HG02981 (cell line): ENCODE data around the gene TPRN.

Experiments used
- ATAC-seq: cut with Tn5 transposase; IDR thresholded peaks from one replicate; pipeline ENCODE4 v1.9.1; 2021; ENCODE audit warnings: mild to moderate bottlenecking, moderate library complexity; ENCODE audit not compliant: unreplicated experiment

TPRN gene

DNA sequence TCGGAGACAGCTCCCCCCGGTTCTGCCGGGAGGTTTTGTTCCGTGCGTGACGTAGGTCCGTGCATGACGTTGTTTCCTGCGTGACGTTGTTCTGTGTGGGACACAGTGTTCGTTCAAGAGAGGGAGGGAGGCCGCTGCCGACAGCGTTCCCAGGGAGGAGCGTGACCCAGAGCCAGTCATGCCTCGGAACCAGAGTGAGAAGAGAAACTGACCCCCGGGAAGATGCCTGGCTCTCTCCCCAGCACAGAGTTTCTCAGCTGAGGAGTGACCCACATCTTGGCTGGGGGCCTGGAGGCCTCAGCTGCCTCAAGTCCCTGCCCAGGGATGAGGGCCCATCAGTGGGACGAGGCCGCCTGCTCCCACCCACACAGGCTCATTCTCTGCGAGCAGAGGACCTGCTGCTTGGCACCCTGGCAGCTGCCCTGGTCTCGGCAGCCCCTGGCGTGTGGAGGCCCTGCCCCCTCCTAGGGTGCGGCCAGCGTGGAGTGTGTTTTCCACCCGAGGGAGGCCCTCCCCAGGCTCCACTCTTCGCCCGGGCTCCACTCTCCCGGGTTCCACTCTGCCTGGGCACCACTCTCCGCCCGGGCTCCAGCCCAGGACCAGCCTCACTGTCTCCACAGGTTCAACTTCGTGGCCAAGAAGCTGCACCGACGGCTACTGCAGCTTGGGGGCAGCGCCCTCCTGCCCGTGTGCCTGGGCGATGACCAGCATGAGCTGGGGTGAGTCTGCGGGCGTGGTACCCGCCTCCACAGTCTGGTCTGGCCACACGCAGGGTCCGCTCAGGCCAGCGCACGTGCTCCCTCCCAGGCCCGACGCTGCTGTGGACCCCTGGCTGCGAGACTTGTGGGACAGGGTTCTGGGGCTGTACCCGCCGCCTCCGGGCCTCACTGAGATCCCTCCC is 12.9 kb upstream of the TPRN start:
- no peak for ATAC-seq

DNA sequence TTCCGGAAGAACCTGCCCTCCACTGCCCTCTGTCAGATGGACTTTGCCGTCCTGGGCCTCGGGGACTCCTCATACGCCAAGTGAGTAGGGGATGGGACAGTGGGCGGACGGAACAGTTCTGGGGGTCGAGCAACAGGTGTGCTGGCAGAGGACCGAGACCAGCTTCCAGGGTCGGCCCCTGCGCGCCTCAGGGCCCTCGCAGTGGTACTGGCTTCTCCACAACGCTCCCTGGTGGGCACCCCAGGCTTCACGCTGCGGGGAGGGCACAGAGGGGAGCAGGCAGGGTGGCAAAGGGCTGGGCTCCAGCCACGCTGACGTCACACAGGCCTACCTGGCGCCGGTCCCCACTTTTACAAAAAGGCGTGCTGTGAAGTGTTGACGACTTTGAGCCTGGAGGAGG is 12.0 kb upstream of the TPRN start:
- ATAC-seq = no peak

DNA sequence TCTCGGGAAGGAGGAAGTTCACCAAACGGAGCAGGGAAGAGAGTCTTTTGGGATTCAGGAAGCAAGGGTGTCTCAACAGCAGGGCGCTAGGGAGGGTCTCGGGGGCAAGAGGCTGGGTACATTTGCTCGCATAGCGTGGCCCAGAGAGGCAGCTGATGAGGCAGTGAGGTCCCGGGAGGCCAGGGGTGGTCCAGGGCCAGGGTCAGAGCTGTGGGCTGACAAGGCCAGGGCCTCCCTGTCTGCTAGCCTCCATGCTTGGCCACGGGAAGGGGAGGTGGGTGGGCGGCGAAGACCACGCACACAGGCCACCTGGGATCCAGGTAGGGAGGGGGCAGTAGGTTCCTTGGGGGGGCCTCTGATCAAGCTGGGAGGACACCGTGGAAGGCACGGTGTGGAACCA is 11.0 kb upstream of the TPRN start:
- no peak for ATAC-seq

- no peak for ATAC-seq
These were observed 6.1 kb upstream of the TPRN start for GRCh38 chr9:137206602-137207001.

DNA sequence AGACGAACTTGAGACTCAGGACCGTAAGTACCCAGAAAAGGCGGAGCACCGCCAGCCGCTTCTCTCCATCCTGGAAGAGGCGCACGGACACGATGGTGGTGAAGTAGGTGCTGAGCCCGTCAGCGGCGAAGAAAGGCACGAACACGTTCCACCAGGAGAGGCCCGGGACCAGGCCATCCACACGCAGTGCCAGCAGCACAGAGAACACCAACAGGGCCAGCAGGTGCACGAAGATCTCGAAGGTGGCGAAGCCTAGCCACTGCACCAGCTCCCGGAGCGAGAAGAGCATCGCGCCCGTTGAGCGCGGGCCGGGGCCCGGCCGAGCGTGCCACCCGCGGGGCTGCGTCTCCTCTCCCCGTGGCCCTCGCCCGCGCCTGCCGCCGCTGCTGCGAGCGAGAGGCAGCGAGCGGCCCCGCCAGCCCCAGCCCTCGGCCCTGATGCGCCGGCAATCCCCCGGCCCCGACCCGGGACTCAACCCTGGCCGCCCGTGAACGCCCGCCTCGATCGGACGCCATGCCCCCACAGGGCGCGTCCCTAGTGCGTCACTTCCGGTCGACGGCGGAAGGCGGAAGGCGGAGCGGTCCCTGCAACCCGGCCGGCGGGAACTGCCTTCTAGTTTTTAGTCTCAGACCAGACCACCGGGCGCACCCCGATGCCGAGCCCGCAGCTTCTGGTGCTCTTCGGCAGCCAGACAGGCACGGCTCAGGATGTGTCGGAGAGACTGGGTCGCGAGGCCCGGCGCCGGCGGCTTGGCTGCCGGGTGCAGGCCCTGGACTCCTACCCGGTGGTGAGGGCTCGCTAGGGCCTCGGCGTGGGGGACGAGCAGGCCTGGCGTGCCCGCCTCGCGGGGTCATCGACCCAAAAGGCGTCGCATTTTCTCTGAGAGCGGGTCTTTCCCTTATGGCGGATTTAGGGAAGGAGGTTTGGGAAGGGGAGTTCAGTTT is 4.9 kb upstream of the TPRN start, which contains the start of the genes NDOR1 and TMEM203:
TSS of gene NDOR1 (plus strand) at position 575 of the 944 bp plus-strand sequence. CDS start at position 653, 78 bp downstream.
TSS of gene TMEM203 (minus strand) at position 523 of the 944 bp plus-strand sequence. CDS start at position 289, 234 bp downstream.
- ATAC-seq = peak; percentile 38

GRCh38 chr9:137204731-137205125 is 4.2 kb upstream of the TPRN start:
- no peak for ATAC-seq

GRCh38 chr9:137202966-137203365 is 2.4 kb upstream of the TPRN start:
- ATAC-seq = no peak

GRCh38 chr9:137201205-137201868 is 796 bp upstream of the TPRN start:
- no peak for ATAC-seq

- ATAC-seq = no peak
These were observed 975 bp downstream of the TPRN start for GRCh38 chr9:137199411-137200121.

- no peak for ATAC-seq
These were observed 1.6 kb downstream of the TPRN start for GRCh38 chr9:137198902-137199283.

- ATAC-seq = no peak
These were observed 2.3 kb downstream of the TPRN start for GRCh38 chr9:137198051-137198901.

DNA sequence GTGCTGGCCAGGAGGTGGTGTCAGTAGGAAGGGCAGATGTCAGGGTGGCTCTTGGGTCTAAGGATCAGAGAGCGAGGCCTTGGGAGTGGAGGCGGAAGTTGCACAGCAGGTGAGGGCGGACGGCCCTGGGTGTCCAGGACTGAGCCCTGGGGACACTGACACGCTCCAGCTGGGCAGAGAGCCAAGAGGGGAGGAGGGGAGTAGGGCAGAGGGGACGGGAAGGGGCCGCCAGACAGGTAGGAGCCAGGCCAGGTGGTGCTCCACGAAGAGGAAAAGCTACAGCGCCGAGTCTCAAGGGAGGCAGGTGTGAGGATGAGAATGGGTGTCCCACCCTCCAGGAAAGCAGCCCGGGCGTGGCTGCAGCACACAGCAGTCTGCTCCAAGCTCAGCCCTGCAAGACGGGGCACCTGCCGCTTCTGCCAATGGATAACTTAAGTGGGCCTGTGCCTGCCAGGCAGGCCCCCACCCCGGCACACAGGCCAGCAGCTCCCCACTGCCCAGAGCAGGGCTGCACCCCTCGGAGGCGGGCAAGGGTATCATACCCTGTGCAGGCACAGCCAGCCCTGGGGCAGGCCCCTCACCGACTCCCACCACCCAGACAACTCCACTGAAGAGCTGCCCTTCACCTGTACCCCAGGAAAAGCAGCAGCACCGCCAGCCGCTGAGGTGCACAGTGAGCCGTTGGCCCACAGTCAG is 4.9 kb downstream of the TPRN start:
- no peak for ATAC-seq

- ATAC-seq = no peak
These were observed 5.6 kb downstream of the TPRN start for GRCh38 chr9:137194909-137195308.

DNA sequence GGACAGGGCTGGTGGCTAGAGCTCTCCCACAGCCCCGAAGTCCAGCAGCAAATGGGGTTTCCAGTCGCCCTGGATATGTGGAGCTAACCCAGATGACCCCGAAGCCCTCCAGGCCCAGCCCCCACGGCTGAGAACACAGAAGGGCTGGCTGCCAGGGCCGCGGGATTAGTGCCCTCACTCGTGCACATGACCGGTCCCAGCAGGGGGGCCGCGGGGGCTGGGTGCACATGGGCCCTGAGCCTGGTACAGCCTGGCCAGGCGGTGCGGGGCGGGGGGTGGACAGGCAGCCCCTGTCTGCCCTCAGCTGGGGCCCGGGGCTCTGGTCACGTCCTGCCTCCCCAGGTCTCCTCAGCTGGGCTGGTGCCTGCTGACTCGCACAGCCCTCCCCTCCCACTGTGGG is 6.2 kb downstream of the TPRN start:
- ATAC-seq = no peak

DNA sequence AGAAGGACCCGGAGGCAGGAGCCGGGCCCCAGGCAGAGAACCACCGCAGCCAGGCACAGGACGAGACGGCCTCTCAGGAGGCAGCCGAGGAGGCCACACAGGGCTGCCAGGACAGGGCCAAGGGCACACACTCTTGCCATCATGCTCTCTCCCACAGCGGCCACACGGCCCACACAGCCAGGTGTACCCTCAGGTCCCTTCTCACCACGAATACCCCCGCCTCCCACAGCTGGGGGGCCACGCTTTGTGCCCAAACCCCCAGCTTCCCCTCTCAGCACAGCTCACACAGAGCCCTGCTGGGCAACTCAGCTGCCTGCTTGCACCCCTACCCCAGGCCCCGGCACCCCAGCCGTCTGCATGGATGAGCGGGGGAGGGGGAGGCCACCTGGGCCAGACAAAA is 6.8 kb downstream of the TPRN start:
- no peak for ATAC-seq

- ATAC-seq = no peak
These were observed 7.7 kb downstream of the TPRN start for GRCh38 chr9:137192859-137193258.

GRCh38 chr9:137192448-137192780 is 8.1 kb downstream of the TPRN start:
- ATAC-seq = no peak

GRCh38 chr9:137191691-137192447 is 8.7 kb downstream of the TPRN start:
- ATAC-seq = no peak
